Astrocyte of the spinal cord (primary cell): ENCODE measurements around the gene UBE2F.

Experiments
- DNase-seq: peaks from one replicate; pipeline ENCODE4 v3.0.0; 2011; ENCODE audit warnings: low read depth, low spot score
- H3K4me3 ChIP-seq: 2 replicates; pipeline ENCODE4 v1.5.1; 2011; ENCODE audit warnings: low read depth, mild to moderate bottlenecking, low read length, moderate library complexity
- CTCF ChIP-seq: IDR thresholded peaks from 2 replicates; pipeline ENCODE4 v1.5.1; 2012; ENCODE audit warnings: low read depth, mild to moderate bottlenecking, low read length, inconsistent platforms
- in situ Hi-C: cut with HindIII; loops from 2 replicates; pipeline ENCODE4 v1.10.0; 2017; ENCODE audit warnings: low sequenced_read_pairs

Gene UBE2F

GRCh38 chr2:238084761-238085160 is 117.9 kb downstream of the UBE2F start:
- TF ChIP-seq CTCF: no peak
- no peak for DNase-seq
- no peak overlapping the region for H3K4me3 ChIP-seq
- in situ Hi-C loops: no loop called here

- TF ChIP-seq CTCF: no peak
- no peak overlapping the region for H3K4me3 ChIP-seq
- no peak for DNase-seq
- in situ Hi-C loops: no loop called here
Measured at GRCh38 chr2:238085899-238086298, 119.1 kb downstream of the UBE2F start.

- DNase-seq: no peak
- no peak overlapping the region for H3K4me3 ChIP-seq
- TF ChIP-seq CTCF: no peak
- in situ Hi-C loops: no loop called here
Measured at GRCh38 chr2:238087211-238087610, 120.4 kb downstream of the UBE2F start.

GRCh38 chr2:238090887-238091286 is 124.1 kb downstream of the UBE2F start:
- in situ Hi-C loops: no loop called here
- no peak for TF ChIP-seq CTCF
- no peak for DNase-seq
- no peak overlapping the region for H3K4me3 ChIP-seq

GRCh38 chr2:238091436-238092060 is 124.7 kb downstream of the UBE2F start:
- TF ChIP-seq CTCF: no peak
- no peak overlapping the region for H3K4me3 ChIP-seq
- DNase-seq: no peak
- in situ Hi-C loops: no loop called here
